Measurements from ENCODE around the gene ZMYND10.

ZMYND10 gene

GRCh38 chr3:50294492-50295403, 50.8 kb downstream of the ZMYND10 start:
- in situ Hi-C loops (cut with MboI; ENCODE audit: low sequenced_read_pairs, unreplicated experiment) = no loop called here
- TF ChIP-seq CTCF (IDR thresholded peaks at IDR 0.05; ENCODE audit: borderline replicate concordance, control extremely low read depth, extremely low read depth, insufficient read depth, missing control alignments) = no peak
- no peak for DNase-seq (ENCODE audit: low spot score)

GRCh38 chr3:50294089-50294488, 51.4 kb downstream of the ZMYND10 start:
- in situ Hi-C loops (cut with MboI; ENCODE audit: low sequenced_read_pairs, unreplicated experiment) = no loop called here
- no peak for TF ChIP-seq CTCF (IDR thresholded peaks at IDR 0.05; ENCODE audit: borderline replicate concordance, control extremely low read depth, extremely low read depth, insufficient read depth, missing control alignments)
- DNase-seq (ENCODE audit: low spot score) = no peak

- DNase-seq (ENCODE audit: low spot score) = no peak
Measured at GRCh38 chr3:50293079-50293801, 52.3 kb downstream of the ZMYND10 start.

GRCh38 chr3:50292159-50293078, 53.1 kb downstream of the ZMYND10 start, which contains the start of gene IFRD2:
TSS of gene IFRD2 (minus strand) at chr3:50292429. CDS start at chr3:50292274, 155 bp downstream.
- no peak for TF ChIP-seq CTCF (IDR thresholded peaks at IDR 0.05; ENCODE audit: borderline replicate concordance, control extremely low read depth, extremely low read depth, insufficient read depth, missing control alignments)
- DNase-seq (ENCODE audit: low spot score) = peak; percentile 97
- in situ Hi-C loops (cut with MboI; ENCODE audit: low sequenced_read_pairs, unreplicated experiment) = no loop called here

More at GRCh38 chr3:50293079-50293801, 52.3 kb downstream of the ZMYND10 start:
- in situ Hi-C loops (cut with MboI; ENCODE audit: low sequenced_read_pairs, unreplicated experiment) = no loop called here
- TF ChIP-seq CTCF (IDR thresholded peaks at IDR 0.05; ENCODE audit: borderline replicate concordance, control extremely low read depth, extremely low read depth, insufficient read depth, missing control alignments) = no peak
